Measurements from ENCODE around the gene PATJ.

- TF ChIP-seq, protein P1, sequence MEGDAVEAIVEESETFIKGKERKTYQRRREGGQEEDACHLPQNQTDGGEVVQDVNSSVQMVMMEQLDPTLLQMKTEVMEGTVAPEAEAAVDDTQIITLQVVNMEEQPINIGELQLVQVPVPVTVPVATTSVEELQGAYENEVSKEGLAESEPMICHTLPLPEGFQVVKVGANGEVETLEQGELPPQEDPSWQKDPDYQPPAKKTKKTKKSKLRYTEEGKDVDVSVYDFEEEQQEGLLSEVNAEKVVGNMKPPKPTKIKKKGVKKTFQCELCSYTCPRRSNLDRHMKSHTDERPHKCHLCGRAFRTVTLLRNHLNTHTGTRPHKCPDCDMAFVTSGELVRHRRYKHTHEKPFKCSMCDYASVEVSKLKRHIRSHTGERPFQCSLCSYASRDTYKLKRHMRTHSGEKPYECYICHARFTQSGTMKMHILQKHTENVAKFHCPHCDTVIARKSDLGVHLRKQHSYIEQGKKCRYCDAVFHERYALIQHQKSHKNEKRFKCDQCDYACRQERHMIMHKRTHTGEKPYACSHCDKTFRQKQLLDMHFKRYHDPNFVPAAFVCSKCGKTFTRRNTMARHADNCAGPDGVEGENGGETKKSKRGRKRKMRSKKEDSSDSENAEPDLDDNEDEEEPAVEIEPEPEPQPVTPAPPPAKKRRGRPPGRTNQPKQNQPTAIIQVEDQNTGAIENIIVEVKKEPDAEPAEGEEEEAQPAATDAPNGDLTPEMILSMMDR (IDR thresholded peaks at IDR 0.05) = peak in 1 of 2 donors; percentile 9
- no peak for TF ChIP-seq POLR2A (IDR thresholded peaks at IDR 0.05)
These were observed 111.3 kb downstream of the PATJ start for GRCh38 chr1:61853583-61853982.
